H1 (cell line): ENCODE data around the gene ZDHHC19.

Experiments
- JUND ChIP-seq: IDR thresholded peaks from 2 replicates; pipeline ENCODE4 v1.6.1; 2011; ENCODE audit warnings: mild to moderate bottlenecking, improper control_type of control experiment, low read length
- RAD21 ChIP-seq, 2 experiments: IDR thresholded peaks in 1 of 2; conservative IDR thresholded peaks in 1 of 2; 2 replicates each; pipeline ENCODE4 v1.6.1; 2011; ENCODE audit warnings: low read depth in 2 of 2, low read length in 2 of 2, improper control_type of control experiment in 1 of 2, inconsistent platforms in 1 of 2, mild to moderate bottlenecking in 1 of 2, moderate library complexity in 1 of 2
- TF ChIP-seq, protein P1 (sequence below), 3 experiments: IDR thresholded peaks; 1 replicate in 2 of 3; 2 replicates in 1 of 3; pipeline versions ENCODE4 v1.5.1 to v1.6.1; 2011; ENCODE audit warnings: low read length in 3 of 3, mild to moderate bottlenecking in 3 of 3, inconsistent platforms in 2 of 3, low read depth in 1 of 3, moderate library complexity in 1 of 3; ENCODE audit not compliant: insufficient read depth in 1 of 3; ENCODE audit errors: control extremely low read depth in 1 of 3

GRCh38 chr3:196169836-196170240 is 41.4 kb downstream of the ZDHHC19 start:
- TF ChIP-seq, protein P1, sequence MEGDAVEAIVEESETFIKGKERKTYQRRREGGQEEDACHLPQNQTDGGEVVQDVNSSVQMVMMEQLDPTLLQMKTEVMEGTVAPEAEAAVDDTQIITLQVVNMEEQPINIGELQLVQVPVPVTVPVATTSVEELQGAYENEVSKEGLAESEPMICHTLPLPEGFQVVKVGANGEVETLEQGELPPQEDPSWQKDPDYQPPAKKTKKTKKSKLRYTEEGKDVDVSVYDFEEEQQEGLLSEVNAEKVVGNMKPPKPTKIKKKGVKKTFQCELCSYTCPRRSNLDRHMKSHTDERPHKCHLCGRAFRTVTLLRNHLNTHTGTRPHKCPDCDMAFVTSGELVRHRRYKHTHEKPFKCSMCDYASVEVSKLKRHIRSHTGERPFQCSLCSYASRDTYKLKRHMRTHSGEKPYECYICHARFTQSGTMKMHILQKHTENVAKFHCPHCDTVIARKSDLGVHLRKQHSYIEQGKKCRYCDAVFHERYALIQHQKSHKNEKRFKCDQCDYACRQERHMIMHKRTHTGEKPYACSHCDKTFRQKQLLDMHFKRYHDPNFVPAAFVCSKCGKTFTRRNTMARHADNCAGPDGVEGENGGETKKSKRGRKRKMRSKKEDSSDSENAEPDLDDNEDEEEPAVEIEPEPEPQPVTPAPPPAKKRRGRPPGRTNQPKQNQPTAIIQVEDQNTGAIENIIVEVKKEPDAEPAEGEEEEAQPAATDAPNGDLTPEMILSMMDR (IDR thresholded peaks at IDR 0.05; ENCODE audit: control extremely low read depth in 1 of 3, insufficient read depth in 1 of 3, low read depth in 1 of 3, low read length in 3 of 3) = no peak
- TF ChIP-seq RAD21 (IDR thresholded peaks at IDR 0.05 in 1 of 2, conservative IDR thresholded peaks at IDR 0.05 in 1 of 2; ENCODE audit: low read depth in 2 of 2, low read length in 2 of 2) (no peak), JUND (no peak)
